ENCODE results near the gene CDH4.

Gene CDH4

GRCh38 chr20:61416546-61416945 is 164.5 kb downstream of the CDH4 start:
- Histone ChIP-seq H3K9me3 (no peaks in the 10 kb centered on the region), H3K27ac (no peak overlapping the region), H3K4me1 (ENCODE audit: control insufficient read depth in 1 of 2, insufficient read depth in 1 of 2, low read depth in 1 of 2, low read length in 1 of 2) (no peaks in the 10 kb centered on the region), H3K27me3 (no peaks in the 10 kb centered on the region), H3K36me3 (no peaks in the 10 kb centered on the region), H3K4me3 (ENCODE audit: low read depth in 1 of 2, low read length in 1 of 2) (no peak overlapping the region)
- TF ChIP-seq, protein P1, sequence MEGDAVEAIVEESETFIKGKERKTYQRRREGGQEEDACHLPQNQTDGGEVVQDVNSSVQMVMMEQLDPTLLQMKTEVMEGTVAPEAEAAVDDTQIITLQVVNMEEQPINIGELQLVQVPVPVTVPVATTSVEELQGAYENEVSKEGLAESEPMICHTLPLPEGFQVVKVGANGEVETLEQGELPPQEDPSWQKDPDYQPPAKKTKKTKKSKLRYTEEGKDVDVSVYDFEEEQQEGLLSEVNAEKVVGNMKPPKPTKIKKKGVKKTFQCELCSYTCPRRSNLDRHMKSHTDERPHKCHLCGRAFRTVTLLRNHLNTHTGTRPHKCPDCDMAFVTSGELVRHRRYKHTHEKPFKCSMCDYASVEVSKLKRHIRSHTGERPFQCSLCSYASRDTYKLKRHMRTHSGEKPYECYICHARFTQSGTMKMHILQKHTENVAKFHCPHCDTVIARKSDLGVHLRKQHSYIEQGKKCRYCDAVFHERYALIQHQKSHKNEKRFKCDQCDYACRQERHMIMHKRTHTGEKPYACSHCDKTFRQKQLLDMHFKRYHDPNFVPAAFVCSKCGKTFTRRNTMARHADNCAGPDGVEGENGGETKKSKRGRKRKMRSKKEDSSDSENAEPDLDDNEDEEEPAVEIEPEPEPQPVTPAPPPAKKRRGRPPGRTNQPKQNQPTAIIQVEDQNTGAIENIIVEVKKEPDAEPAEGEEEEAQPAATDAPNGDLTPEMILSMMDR (IDR thresholded peaks at IDR 0.05) = no peak

DNA sequence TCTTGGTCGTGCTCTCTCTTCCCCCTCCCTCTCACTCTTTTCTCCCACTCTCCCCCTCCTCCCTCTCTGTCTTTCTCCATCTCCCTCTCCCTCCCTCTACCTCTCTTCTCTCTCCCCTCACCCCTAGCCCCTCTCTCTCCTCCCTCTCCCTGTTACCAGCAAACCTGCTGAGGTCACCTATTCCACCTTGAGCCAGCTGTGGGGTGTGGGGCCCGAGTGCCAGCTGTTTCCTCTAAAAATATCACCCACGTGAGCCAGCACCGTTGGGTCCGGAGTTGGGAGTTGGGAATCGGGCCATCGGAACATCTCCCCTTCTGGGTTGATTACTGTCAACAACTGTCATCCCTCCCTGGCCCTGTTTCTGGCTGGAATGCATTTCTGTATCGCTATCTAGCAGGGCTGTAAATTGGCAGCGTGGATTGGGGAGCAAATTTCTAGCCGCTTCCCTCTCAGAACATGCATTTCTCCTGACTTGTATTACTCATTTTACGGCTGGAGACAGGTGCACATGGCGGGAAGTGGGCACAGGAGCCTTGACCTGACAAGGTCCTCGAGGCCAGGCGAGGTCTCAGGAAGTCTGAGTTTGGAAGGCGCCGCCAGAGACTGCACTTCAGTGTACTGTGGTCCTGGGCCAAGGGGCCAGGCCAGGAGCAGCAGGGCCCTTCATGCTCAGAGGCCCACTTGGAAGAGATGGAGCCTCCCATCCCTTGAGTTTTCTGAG is 165.3 kb downstream of the CDH4 start:
- Histone ChIP-seq H3K4me1 (ENCODE audit: control insufficient read depth in 1 of 2, insufficient read depth in 1 of 2, low read depth in 1 of 2, low read length in 1 of 2) (no peaks in the 10 kb centered on the region), H3K4me3 (ENCODE audit: low read depth in 1 of 2, low read length in 1 of 2) (no peak overlapping the region), H3K27ac (no peak overlapping the region), H3K27me3 (no peaks in the 10 kb centered on the region), H3K36me3 (no peaks in the 10 kb centered on the region), H3K9me3 (no peaks in the 10 kb centered on the region)
- TF ChIP-seq, protein P1 (IDR thresholded peaks at IDR 0.05) = no peak

- Histone ChIP-seq H3K27me3 (no peaks in the 10 kb centered on the region), H3K36me3 (no peaks in the 10 kb centered on the region), H3K4me1 (ENCODE audit: control insufficient read depth in 1 of 2, insufficient read depth in 1 of 2, low read depth in 1 of 2, low read length in 1 of 2) (no peaks in the 10 kb centered on the region), H3K4me3 (ENCODE audit: low read depth in 1 of 2, low read length in 1 of 2) (no peak overlapping the region), H3K27ac (no peak overlapping the region), H3K9me3 (no peaks in the 10 kb centered on the region)
- TF ChIP-seq, protein P1 (IDR thresholded peaks at IDR 0.05) = no peak
Measured at GRCh38 chr20:61419010-61419409, 166.9 kb downstream of the CDH4 start.

GRCh38 chr20:61419501-61419900 is 167.4 kb downstream of the CDH4 start:
- no peaks in the 10 kb centered on the region for H3K4me1 ChIP-seq (ENCODE audit: control insufficient read depth in 1 of 2, insufficient read depth in 1 of 2, low read depth in 1 of 2, low read length in 1 of 2)
- TF ChIP-seq, protein P1 (IDR thresholded peaks at IDR 0.05) = no peak

GRCh38 chr20:61420056-61420455 is 168.0 kb downstream of the CDH4 start:
- Histone ChIP-seq H3K36me3 (no peaks in the 10 kb centered on the region), H3K27ac (no peak overlapping the region), H3K27me3 (no peaks in the 10 kb centered on the region), H3K9me3 (no peaks in the 10 kb centered on the region), H3K4me3 (ENCODE audit: low read depth in 1 of 2, low read length in 1 of 2) (no peak overlapping the region), H3K4me1 (ENCODE audit: control insufficient read depth in 1 of 2, insufficient read depth in 1 of 2, low read depth in 1 of 2, low read length in 1 of 2) (no peaks in the 10 kb centered on the region)
- TF ChIP-seq, protein P1 (IDR thresholded peaks at IDR 0.05) = no peak

More at GRCh38 chr20:61419501-61419900, 167.4 kb downstream of the CDH4 start:
- H3K27ac ChIP-seq = no peak overlapping the region
- no peaks in the 10 kb centered on the region for H3K36me3 ChIP-seq
- H3K27me3 ChIP-seq = no peaks in the 10 kb centered on the region
- no peak overlapping the region for H3K4me3 ChIP-seq (ENCODE audit: low read depth in 1 of 2, low read length in 1 of 2)
- H3K9me3 ChIP-seq = no peaks in the 10 kb centered on the region
